Gastroesophageal sphincter (tissue), 3 donors: Measurements from ENCODE around the gene ZBTB46.
"Not testable (repeated sequence)": the region's sequence is repeated elsewhere in the genome, so short reads cannot be mapped to it uniquely, and the experiment has no call there.

Experiments used
- EP300 ChIP-seq: sonication (generic); formaldehyde crosslinking; IDR thresholded peaks from one replicate; pipeline ENCODE4 v1.6.1; 2017; ENCODE audit warnings: antibody characterized with exemption, mild to moderate bottlenecking
- POLR2A ChIP-seq, 2 donors: fragments of 450-650 bp; IDR thresholded peaks; one replicate each; pipeline ENCODE4 v1.6.1; 2017; ENCODE audit warnings: antibody characterized with exemption in 2 of 2, mild to moderate bottlenecking in 2 of 2, moderate library complexity in 1 of 2
- TF ChIP-seq, protein P1 (sequence below), 4 experiments: fragments of 200-600 bp in 2 of 4; fragments of 450-650 bp in 2 of 4; sonication (generic) in 1 of 4; IDR thresholded peaks; one replicate each; pipeline ENCODE4 v1.5.1; 2017 to 2019; ENCODE audit warnings: antibody characterized with exemption in 4 of 4, mild to moderate bottlenecking in 2 of 4, moderate library complexity in 2 of 4

DNA sequence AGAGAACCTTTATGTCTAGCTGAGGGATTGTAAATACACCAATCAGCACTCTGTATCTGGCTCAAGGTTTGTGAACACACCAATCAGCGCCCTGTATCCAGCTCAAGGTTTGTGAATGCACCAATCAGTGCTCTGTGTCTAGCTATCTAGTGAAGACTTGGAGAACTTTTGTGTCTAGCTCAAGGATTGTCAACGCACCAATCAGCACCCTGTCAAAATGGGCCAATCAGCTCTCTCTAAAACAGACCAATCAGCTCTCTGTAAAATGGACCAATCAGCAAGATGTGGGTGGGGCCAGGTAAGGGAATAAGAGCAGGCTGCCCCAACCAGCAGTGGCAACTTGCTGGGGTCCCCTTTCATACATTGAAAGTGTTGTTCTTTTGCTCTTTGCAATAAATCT is 29.9 kb downstream of the ZBTB46 start:
- TF ChIP-seq, protein P1, sequence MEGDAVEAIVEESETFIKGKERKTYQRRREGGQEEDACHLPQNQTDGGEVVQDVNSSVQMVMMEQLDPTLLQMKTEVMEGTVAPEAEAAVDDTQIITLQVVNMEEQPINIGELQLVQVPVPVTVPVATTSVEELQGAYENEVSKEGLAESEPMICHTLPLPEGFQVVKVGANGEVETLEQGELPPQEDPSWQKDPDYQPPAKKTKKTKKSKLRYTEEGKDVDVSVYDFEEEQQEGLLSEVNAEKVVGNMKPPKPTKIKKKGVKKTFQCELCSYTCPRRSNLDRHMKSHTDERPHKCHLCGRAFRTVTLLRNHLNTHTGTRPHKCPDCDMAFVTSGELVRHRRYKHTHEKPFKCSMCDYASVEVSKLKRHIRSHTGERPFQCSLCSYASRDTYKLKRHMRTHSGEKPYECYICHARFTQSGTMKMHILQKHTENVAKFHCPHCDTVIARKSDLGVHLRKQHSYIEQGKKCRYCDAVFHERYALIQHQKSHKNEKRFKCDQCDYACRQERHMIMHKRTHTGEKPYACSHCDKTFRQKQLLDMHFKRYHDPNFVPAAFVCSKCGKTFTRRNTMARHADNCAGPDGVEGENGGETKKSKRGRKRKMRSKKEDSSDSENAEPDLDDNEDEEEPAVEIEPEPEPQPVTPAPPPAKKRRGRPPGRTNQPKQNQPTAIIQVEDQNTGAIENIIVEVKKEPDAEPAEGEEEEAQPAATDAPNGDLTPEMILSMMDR (IDR thresholded peaks at IDR 0.05) = not testable (repeated sequence)
- not testable (repeated sequence) for TF ChIP-seq EP300; POLR2A (IDR thresholded peaks at IDR 0.05)
